ENCODE data around the gene SLC7A6OS. TPM values are rescaled to one million over a fixed set of nuclear protein-coding genes. Genes with fewer than 3 reads are reported as not detected.

The SLC7A6OS gene
- total RNA-seq, 1 experiment from 2014 or later, result 24.5 TPM

- Histone ChIP-seq H3K27me3 (ENCODE audit: insufficient read depth, low read length) (no peaks in the 10 kb centered on the region), H3K4ac (ENCODE audit: low read depth, low read length) (no peak overlapping the region), H4K91ac (ENCODE audit: insufficient read length, low read depth, low read length) (no peak overlapping the region), H3K79me1 (ENCODE audit: insufficient read depth, low read depth, low read length, poor library complexity, severe bottlenecking) (no peaks in the 10 kb centered on the region), H4K20me1 (ENCODE audit: control insufficient read depth, insufficient read depth, insufficient read length) (no peaks in the 10 kb centered on the region), H3K9me3 (ENCODE audit: control insufficient read depth, low read depth, low read length) (no peaks in the 10 kb centered on the region), H3K79me2 (ENCODE audit: insufficient read depth, low read length) (no peaks in the 10 kb centered on the region; the same call in 1 of the 2 replicates), H2BK20ac (ENCODE audit: low read depth, low read length, poor library complexity, severe bottlenecking) (no peak overlapping the region), H2AFZ (ENCODE audit: low read length) (no peak overlapping the region), H3K56ac (ENCODE audit: insufficient read length, low read depth, low read length) (no peak overlapping the region), H3K4me2 (ENCODE audit: insufficient read depth, insufficient read length, low read length) (peak overlapping the region; percentile 24), H3K4me1 (ENCODE audit: insufficient read depth, low read length) (peaks cover 6% of the 10 kb centered on the region; the same call in 1 of the 2 replicates), H3K23ac (ENCODE audit: insufficient read length, low read depth, low read length) (no peak overlapping the region), H2BK5ac (ENCODE audit: insufficient read length, low read length) (no peak overlapping the region), H4K8ac (replicated peaks; ENCODE audit: insufficient read length, low read depth, low read length) (no peak overlapping the region), H3T11ph (ENCODE audit: low read length) (no peak overlapping the region), H3K27ac (ENCODE audit: insufficient read length, low read depth, low read length) (no peak overlapping the region), H3K18ac (ENCODE audit: insufficient read length, low read depth, low read length) (no peak overlapping the region), H3K14ac (ENCODE audit: insufficient read depth, low read length) (peak overlapping the region; percentile 58), H2BK120ac (ENCODE audit: low read depth, low read length, poor library complexity, severe bottlenecking) (no peak overlapping the region), H2BK15ac (ENCODE audit: low read depth, low read length) (no peak overlapping the region), H2BK12ac (ENCODE audit: insufficient read length, low read depth, low read length) (no peak overlapping the region), H3K23me2 (ENCODE audit: insufficient read length, low read depth, low read length, poor library complexity, severe bottlenecking) (peaks cover 8% of the 10 kb centered on the region), H2AK5ac (ENCODE audit: insufficient read length, low read length) (no peak overlapping the region), H3K9ac (ENCODE audit: extremely low read depth, insufficient read length, low read length) (no peak overlapping the region), H4K5ac (ENCODE audit: insufficient read length, low read depth, low read length) (no peak overlapping the region)
- H3K36me3 Mint-ChIP-seq (ENCODE audit: insufficient read depth in 1 of 3, low read depth in 3 of 3), result peaks cover 0 to 5% (median 2%) of the 10 kb centered on the region in 3 experiments; a peak in 3 of 7 replicates
- no peaks in the 10 kb centered on the region for H3K9me3 Mint-ChIP-seq
- H3K27ac Mint-ChIP-seq, result peak overlapping the region in 2 of 3 experiments; percentile 40 to 90; a peak in 3 of 7 replicates
- WGBS (ENCODE audit: extremely low coverage, insufficient read length, low lambda C conversion rate), result no CpG with 5 or more reads among the region's 11 CpGs
- peaks cover 22 to 25% of the 10 kb centered on the region in 2 experiments for H3K4me1 Mint-ChIP-seq
- peaks cover 12% of the 10 kb centered on the region for H3K27me3 Mint-ChIP-seq (ENCODE audit: low read depth)
- DNase-seq, result no peak
- H3K4me3 Mint-ChIP-seq, result peak overlapping the region; percentile 87 to 90
- TF ChIP-seq CTCF (conservative IDR thresholded peaks at IDR 0.05), result no peak
Measured at GRCh38 chr16:68263559-68264127, 47.1 kb downstream of the SLC7A6OS start.
